GM06990 (cell line): ENCODE measurements around the gene BCL6.

Experiments used
- DNase-seq: peaks from one replicate; pipeline ENCODE4 v3.0.0-alpha.2; 2011; ENCODE audit not compliant: insufficient read length; ENCODE audit errors: extremely low read depth
- H3K27me3 ChIP-seq: replicated peaks from 2 replicates; pipeline ENCODE4 v1.6.0; 2011; ENCODE audit warnings: low read length; ENCODE audit not compliant: control insufficient read depth, insufficient read depth
- H3K36me3 ChIP-seq: 2 replicates; pipeline ENCODE4 v1.5.1; 2011; ENCODE audit warnings: low read length; ENCODE audit not compliant: control insufficient read depth, insufficient read depth
- H3K4me3 ChIP-seq: replicated peaks from 2 replicates; pipeline ENCODE4 v1.5.1; 2011; ENCODE audit warnings: low read depth, mild to moderate bottlenecking, control low read depth, low read length
- CTCF ChIP-seq: IDR thresholded peaks from 2 replicates; pipeline ENCODE4 v1.5.1; 2011; ENCODE audit warnings: low read length, control low read depth, mild to moderate bottlenecking, inconsistent platforms; ENCODE audit not compliant: insufficient read depth, poor library complexity, severe bottlenecking

BCL6 gene

DNA sequence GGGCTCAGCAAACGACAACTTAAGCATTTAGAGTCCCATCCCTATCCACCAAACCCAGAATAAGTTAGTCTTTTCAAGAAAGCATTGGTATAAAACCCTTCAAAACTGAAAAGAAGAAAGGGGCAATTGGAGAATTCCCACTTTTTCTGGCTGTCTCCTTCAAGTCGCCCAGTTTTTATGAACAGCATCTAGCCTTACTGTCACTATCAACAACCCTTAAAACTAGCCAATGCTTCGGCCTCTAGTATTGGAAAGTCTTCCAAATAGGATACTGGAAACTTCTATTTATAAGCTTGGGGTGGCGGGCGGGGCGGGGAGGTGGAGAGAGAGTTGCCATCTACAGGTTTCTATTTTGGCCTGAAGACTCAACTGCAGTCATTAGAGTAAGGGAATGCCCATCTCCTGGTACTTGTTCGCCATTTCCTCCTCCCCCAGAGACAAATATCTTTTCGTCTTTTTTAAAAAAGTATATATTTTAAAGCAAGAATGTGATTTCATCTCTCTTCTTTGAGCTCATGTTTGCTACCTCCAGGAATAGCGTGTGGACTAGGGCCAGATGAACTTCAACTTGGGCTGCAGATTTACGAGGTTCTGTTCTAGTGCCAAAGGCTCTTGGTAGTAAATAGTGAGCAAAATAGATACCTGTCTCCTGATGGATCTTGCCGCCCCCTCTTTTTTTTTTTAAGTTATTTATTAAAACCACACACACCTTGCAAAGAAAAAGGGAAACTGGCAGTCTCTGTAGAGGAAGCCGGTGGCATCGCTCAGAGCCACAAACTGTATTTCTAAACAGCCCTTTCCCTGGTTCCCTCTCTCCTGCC is 2.7 kb downstream of the BCL6 start:
- no peaks in the 10 kb centered on the region for H3K36me3 ChIP-seq
- no peak overlapping the region for H3K4me3 ChIP-seq
- TF ChIP-seq CTCF = no peak
- no peak for DNase-seq
- H3K27me3 ChIP-seq = no peaks in the 10 kb centered on the region; the same call in 1 of the 2 replicates

GRCh38 chr3:187741403-187742350 is 3.6 kb downstream of the BCL6 start:
- H3K4me3 ChIP-seq = peak overlapping the region; percentile 33
- TF ChIP-seq CTCF = peak; percentile 79
- no peaks in the 10 kb centered on the region; the same call in 1 of the 2 replicates for H3K27me3 ChIP-seq
- no peak for DNase-seq
- H3K36me3 ChIP-seq = no peaks in the 10 kb centered on the region

DNA sequence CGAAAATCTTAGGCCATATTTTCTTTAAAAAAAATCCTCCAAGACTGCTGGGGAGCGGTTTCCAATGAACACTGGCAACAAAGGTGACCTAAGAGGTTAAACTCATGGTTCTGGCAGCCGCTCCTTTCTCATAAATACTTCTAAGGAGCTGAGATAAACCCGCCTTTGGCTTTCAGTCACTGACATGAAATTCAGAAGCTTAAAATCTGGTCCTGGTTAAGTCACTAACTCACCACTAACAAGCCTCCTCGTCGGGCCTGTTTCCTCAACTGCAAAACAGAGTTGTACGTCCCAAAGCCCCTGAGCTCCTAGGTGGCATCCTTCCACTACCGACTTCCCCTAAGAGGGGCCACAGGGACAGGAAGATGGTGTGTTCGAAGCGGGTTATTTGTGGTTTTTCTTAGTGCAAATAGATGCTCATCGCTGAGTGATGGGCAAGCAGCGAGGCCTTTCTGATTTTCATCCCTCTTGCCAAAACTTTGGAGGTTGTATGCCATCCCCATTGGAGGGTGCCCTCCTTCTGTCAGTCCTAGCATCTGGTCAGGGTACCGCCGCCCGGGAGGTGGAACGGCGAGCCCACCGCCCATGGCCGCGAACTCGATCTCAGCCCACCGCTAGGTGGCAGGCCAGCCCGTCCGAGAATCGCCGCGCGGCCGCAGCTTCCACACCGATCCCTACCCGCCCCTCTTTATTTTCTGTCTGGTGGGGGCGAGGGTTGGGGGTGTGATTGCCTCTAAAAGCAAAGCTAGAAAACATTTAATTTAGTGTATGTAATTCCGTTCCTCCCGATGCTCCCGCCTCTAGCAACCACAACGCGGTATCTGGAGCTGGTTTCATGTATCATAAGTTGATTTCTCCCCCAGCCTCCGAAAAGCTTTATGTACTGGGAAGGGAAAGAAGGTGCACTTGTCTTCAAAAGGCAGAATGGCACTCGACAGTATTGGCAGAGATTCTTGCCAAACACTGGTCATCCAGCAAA is 4.6 kb downstream of the BCL6 start:
- Histone ChIP-seq H3K36me3 (no peaks in the 10 kb centered on the region), H3K27me3 (no peaks in the 10 kb centered on the region; the same call in none of the 2 replicates), H3K4me3 (peak overlapping the region; percentile 10; the same call in 1 of the 2 replicates)
- peak; percentile 97 for TF ChIP-seq CTCF
- DNase-seq = peak; percentile 51

DNA sequence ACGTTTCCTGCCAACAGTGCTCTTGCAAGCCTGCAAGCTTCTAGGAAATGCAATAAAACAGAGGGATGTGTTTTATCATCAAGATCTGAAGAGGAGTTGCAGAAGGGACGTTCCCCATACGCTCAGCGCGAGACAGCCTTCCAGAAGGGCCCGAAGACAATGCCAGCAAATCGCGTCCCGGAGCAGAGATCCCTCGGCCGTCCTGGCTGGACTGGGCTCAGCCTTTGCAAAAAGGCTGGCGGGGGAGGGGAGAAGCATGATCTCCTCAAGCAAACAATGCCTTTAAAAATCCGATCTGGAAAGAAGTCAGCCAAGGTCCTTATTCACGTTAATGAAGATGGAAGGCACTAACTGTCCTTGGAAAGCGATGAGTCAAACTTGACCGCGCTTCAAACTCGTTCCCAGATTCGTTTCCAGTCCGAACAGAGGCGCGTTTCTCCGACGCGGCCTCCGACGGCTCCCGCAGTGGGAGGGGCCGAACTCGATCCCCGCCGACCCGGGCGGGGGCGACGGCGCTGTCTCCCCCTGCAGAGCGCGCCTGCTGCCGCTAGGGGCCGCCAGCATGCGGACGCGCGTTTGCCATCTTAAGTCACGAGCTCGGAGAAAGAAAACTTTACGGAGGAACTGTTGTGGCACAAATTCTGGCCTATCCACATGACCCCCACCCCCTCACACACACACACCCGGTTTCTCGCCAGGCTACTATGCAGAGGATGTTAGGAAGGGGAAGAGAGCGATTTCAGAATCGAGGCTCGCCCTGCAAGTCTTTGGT is 5.5 kb downstream of the BCL6 start:
- Histone ChIP-seq H3K4me3 (peak overlapping the region; percentile 6), H3K36me3 (no peaks in the 10 kb centered on the region), H3K27me3 (no peaks in the 10 kb centered on the region; the same call in none of the 2 replicates)
- TF ChIP-seq CTCF = peak; percentile 97
- DNase-seq = peak; percentile 77

DNA sequence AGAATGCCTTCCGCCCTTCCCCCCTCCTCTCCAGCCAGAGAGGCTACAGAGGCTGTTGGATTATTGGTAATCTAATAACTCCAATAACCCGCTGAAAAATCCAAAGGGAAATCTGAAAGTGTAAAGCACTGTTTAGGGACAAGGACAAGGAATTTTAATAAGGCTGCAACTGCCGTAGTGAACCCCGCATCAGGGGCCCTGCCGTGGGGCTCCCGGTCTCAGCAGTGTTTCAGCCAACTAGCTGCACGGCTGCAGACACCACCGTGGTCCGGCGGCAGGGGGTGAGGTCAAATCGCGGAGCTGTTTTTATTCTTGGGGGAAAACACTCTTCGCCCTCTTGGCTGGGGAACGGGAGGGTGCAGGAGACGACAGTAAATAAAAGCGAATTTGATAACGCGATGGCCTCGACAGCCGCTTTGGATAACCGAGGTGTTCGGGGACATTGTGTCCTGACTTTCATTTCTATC is 6.1 kb downstream of the BCL6 start:
- no peak for DNase-seq
- H3K36me3 ChIP-seq = no peaks in the 10 kb centered on the region
- TF ChIP-seq CTCF = no peak
- H3K27me3 ChIP-seq = no peaks in the 10 kb centered on the region; the same call in none of the 2 replicates
- H3K4me3 ChIP-seq = peak overlapping the region; percentile 6
